ENCODE data around the gene PRKN. TPM values are rescaled to one million over a fixed set of nuclear protein-coding genes. Genes with fewer than 3 reads are reported as not detected.

PRKN gene
- total RNA-seq, 2 experiments from 2014 or later = not detected

DNA sequence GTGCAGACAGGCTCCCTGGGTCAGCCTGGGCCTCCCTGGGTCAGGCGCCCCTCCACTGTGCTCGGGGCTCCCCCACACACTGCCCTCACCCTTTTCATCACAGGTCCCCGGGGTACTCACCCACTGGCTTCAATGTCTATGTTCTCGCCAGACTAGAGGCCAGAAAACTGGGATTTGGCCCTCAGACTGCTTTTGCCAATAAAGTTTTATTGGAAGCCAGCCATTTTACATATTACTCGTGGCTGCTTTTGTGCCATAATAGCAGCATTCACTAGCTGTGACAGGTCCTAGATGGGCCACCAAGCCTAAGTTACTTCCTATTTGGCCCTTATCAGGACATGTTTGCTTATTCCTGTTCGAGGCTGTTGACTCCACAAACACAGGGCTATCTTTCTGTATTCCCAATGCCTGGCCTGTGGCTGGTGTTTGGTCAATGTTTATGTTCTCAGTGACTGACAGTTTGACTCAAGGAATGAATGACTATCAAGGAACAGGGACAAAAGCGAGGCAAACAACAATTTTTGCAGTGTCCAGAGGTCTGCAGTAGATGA is 928.6 kb downstream of the PRKN start:
- H3K4me1 Mint-ChIP-seq = no peaks in the 10 kb centered on the region
- CTCF ChIA-PET = no interaction called here
- no peaks in the 10 kb centered on the region for H3K9me3 Mint-ChIP-seq (ENCODE audit: low read depth)
- H3K4me3 Mint-ChIP-seq = no peak overlapping the region
- no peak for DNase-seq
- H3K36me3 Mint-ChIP-seq = no peaks in the 10 kb centered on the region
- ATAC-seq = no peak
- H3K27ac Mint-ChIP-seq = no peak overlapping the region
- H3K27me3 Mint-ChIP-seq = no peaks in the 10 kb centered on the region

DNA sequence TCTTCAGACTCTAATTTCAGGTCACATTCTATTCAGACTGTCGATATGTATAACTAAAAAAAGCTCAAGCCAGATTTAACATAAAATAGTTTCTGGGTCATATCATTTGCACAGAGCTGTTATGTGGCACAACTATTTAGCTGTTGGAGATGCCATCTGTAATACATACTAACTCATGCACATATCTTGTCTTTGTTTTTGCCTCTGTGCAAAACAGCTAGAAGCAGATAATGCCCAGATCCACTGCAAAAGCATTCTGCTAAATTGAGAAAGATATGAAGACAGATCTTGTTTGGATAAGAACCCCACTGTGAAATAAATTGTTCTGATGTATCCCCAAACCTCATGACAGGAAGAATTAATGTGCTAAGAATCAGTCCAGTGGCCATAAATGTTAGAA is 930.9 kb downstream of the PRKN start:
- Mint-ChIP-seq H3K4me1 (no peaks in the 10 kb centered on the region), H3K27ac (no peak overlapping the region), H3K4me3 (no peak overlapping the region), H3K36me3 (no peaks in the 10 kb centered on the region), H3K9me3 (ENCODE audit: low read depth) (peaks cover 3% of the 10 kb centered on the region), H3K27me3 (no peaks in the 10 kb centered on the region)
- DNase-seq = no peak
- no peak for ATAC-seq
- CTCF ChIA-PET = no interaction called here

DNA sequence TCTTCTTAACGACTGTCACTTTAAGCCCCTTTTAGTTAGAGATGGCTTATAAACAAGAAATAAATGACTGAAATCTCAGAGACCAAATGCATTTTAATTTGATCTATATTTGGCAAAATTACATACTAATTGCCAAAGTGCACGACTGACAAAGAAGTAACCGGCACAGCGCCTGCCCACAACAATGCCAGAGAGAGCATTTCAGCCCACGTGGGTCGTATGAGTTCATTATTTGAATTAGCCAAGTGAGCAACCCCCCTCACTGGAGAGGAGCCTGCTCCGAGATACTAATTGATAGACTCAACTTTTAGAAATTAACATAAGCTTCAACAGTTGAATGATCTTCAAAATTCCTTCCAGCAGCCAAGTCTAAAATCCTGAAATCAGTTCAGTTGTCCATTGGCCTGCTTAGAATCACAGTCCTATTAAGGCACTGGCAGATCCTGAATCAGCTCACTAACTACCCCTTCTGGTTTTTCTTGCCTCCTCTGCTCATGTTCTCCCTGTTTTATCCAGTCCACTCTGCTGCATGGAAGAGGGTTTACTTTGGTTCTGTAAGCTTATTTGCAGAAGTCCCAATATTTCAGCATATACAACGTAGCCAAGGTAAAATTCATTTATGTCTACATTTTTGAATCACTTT is 934.6 kb downstream of the PRKN start:
- peaks cover 3% of the 10 kb centered on the region for H3K9me3 Mint-ChIP-seq (ENCODE audit: low read depth)
- ATAC-seq (no peak), DNase-seq (no peak)
- CTCF ChIA-PET = no interaction called here
- H3K27ac Mint-ChIP-seq = no peak overlapping the region
- no peaks in the 10 kb centered on the region for H3K4me1 Mint-ChIP-seq
- H3K4me3 Mint-ChIP-seq = no peak overlapping the region
- no peaks in the 10 kb centered on the region for H3K27me3 Mint-ChIP-seq
- H3K36me3 Mint-ChIP-seq = no peaks in the 10 kb centered on the region

DNA sequence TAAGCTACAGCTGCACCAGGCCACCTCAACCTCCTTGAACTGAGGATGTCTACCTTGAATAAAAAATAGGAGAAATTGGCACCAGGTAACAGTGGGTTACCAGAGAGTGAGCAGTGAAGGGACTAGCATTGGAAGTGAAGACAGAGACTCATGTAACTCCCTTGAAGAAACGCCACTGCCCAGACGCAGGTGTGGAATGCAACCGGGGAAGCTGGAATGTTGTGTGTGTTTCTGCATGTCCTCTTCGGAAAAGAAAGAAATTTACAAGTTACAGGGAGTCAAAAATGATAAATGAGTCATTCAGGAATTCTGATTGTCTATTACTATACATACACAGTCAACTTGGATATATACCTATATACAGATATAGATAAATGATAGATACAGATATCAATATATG is 939.0 kb downstream of the PRKN start:
- no peak overlapping the region for H3K4me3 Mint-ChIP-seq
- no peak for DNase-seq
- H3K27ac Mint-ChIP-seq = no peak overlapping the region
- no peak for ATAC-seq
- H3K27me3 Mint-ChIP-seq = no peaks in the 10 kb centered on the region
- H3K9me3 Mint-ChIP-seq (ENCODE audit: low read depth) = peaks cover 3% of the 10 kb centered on the region
- no peaks in the 10 kb centered on the region for H3K4me1 Mint-ChIP-seq
- CTCF ChIA-PET = no interaction called here
- no peaks in the 10 kb centered on the region for H3K36me3 Mint-ChIP-seq

DNA sequence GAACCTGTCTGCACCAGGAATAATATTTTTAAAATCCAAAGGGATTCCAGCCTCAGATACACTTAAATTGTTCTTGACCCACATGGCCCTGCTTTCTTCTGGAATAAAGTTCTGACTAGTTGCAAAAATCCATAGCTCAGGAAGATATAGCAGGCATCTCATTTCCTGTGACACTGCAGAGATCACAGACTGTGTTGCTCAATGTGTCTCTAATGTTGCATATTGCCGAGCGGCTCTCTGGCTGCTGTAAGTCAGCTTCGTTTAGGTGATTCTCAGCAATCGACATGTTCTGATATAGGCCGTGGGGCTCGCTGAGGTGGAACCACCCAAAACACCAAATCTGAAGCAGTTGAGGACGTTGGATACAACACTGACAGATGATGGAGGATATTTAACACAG is 955.4 kb downstream of the PRKN start:
- H3K9me3 Mint-ChIP-seq (ENCODE audit: low read depth) = no peaks in the 10 kb centered on the region
- CTCF ChIA-PET = no interaction called here
- H3K4me1 Mint-ChIP-seq = no peaks in the 10 kb centered on the region
- no peak overlapping the region for H3K4me3 Mint-ChIP-seq
- no peaks in the 10 kb centered on the region for H3K27me3 Mint-ChIP-seq
- H3K27ac Mint-ChIP-seq = no peak overlapping the region
- DNase-seq (no peak), ATAC-seq (no peak)
- H3K36me3 Mint-ChIP-seq = no peaks in the 10 kb centered on the region

DNA sequence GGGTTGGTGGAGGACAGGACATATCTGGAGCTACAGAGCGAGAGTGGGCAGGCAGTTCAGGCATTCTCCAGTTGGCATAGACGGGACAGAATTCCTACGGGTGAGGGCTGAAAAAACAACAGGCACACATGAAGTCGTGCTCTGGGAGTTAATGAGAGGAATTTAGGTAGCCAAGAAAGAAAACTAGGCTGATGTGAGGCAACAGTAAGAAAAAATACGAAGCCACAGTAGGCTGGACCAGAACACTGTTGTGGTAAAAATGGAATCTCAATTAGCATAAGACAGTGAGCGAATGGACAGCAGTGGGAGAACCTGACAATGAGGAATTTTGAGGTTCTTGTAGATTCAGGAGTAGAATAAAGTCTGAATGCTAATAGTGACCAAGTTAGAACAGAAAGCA is 965.6 kb downstream of the PRKN start:
- Mint-ChIP-seq H3K27me3 (no peaks in the 10 kb centered on the region), H3K27ac (no peak overlapping the region), H3K4me1 (no peaks in the 10 kb centered on the region), H3K36me3 (no peaks in the 10 kb centered on the region), H3K4me3 (no peak overlapping the region), H3K9me3 (ENCODE audit: low read depth) (peaks cover 2% of the 10 kb centered on the region)
- no peak for DNase-seq
- ATAC-seq = no peak
- CTCF ChIA-PET = no interaction called here

DNA sequence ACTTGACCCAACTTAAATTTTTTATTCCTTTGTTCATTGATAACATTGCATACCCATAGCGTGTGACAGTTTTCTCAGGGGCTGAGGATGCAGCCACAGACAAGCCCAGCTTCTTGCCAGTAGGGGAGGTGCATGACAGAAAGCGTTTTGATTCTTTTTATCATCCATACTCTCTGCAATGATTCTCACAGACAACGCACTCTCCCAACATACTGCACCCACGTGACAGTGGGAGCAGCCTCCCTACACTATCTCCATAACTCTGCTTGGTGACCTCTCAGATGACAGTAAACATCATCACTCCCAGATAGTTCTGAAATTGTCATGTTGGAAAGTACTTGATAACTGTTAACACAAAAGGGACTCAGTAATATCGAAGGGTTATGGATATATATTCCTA is 972.5 kb downstream of the PRKN start:
- Mint-ChIP-seq H3K27ac (no peak overlapping the region), H3K27me3 (no peaks in the 10 kb centered on the region), H3K4me1 (no peaks in the 10 kb centered on the region), H3K9me3 (ENCODE audit: low read depth) (no peaks in the 10 kb centered on the region), H3K4me3 (no peak overlapping the region), H3K36me3 (no peaks in the 10 kb centered on the region)
- ATAC-seq = no peak
- CTCF ChIA-PET = no interaction called here
- no peak for DNase-seq

DNA sequence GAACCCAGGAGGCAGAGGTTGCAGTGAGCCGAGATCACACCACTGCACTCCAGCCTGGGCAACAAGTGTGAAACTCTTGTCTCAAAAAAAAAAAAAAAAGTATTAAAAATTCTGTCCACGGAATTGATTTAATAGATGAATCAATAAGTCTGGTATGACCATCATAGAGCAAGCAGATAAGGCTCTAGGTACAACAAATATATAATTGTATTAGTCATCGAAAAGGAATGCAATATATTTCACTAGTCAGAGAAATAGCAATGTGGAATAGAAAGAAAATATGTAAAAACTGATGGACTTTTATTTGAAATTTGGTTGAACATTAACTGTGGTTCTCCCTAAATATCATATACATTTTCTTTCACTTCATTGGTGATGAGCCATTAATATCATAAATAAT is 976.9 kb downstream of the PRKN start:
- Mint-ChIP-seq H3K9me3 (ENCODE audit: low read depth) (no peaks in the 10 kb centered on the region), H3K27me3 (no peaks in the 10 kb centered on the region), H3K36me3 (no peaks in the 10 kb centered on the region), H3K4me1 (no peaks in the 10 kb centered on the region), H3K27ac (no peak overlapping the region), H3K4me3 (no peak overlapping the region)
- CTCF ChIA-PET = no interaction called here
- DNase-seq = no peak
- no peak for ATAC-seq

DNA sequence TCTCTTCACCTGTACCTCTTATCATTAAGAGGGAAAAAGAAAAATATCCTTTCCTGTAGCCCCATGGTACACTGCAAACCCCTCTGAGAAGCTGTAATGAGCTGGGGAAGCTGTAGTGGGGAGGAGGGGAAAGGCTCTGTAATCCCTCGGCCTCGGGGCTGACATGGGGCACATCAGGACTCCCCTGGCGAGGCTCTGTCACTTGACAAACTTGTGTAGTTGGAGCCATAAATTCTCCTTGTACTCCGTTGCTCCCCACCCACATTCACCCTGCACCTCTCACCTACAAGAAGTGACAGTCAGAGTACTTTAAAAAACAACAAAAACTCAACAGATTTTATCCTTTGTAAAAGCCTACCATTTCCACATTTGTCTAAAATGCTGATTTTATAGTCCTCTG is 978.0 kb downstream of the PRKN start:
- ATAC-seq (no peak), DNase-seq (no peak)
- no peak overlapping the region for H3K27ac Mint-ChIP-seq
- no peak overlapping the region for H3K4me3 Mint-ChIP-seq
- H3K9me3 Mint-ChIP-seq (ENCODE audit: low read depth) = no peaks in the 10 kb centered on the region
- H3K27me3 Mint-ChIP-seq = no peaks in the 10 kb centered on the region
- no peaks in the 10 kb centered on the region for H3K36me3 Mint-ChIP-seq
- no peaks in the 10 kb centered on the region for H3K4me1 Mint-ChIP-seq
- CTCF ChIA-PET = no interaction called here

- H3K4me3 Mint-ChIP-seq = no peak overlapping the region
These were observed 978.8 kb downstream of the PRKN start for GRCh38 chr6:161748535-161749416.

DNA sequence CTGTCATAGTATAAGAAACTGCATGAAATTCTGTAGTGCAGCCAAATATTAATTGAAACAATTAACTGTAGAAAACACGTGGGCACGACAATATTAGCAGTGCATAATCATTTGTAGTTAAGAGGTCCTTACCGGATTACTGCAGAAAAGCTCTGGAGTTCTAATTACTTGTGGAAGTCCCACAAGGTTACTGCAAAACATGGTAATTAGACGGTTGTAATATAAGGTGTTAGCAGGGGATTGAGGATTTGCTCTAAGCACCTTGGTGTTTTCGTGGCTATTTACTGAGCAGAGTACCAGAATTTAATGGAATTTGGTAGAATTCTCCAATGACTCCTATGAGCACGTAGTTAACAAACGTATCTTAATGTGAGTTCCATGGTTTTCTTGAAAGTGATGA is 980.1 kb downstream of the PRKN start:
- no peaks in the 10 kb centered on the region for H3K27me3 Mint-ChIP-seq
- CTCF ChIA-PET = no interaction called here
- DNase-seq (no peak), ATAC-seq (no peak)
- no peaks in the 10 kb centered on the region for H3K4me1 Mint-ChIP-seq
- no peak overlapping the region for H3K4me3 Mint-ChIP-seq
- no peaks in the 10 kb centered on the region for H3K36me3 Mint-ChIP-seq
- H3K27ac Mint-ChIP-seq = no peak overlapping the region
- no peaks in the 10 kb centered on the region for H3K9me3 Mint-ChIP-seq (ENCODE audit: low read depth)

More at GRCh38 chr6:161748535-161749416, 978.8 kb downstream of the PRKN start:
- DNase-seq (no peak), ATAC-seq (no peak)
- Mint-ChIP-seq H3K27me3 (no peaks in the 10 kb centered on the region), H3K9me3 (ENCODE audit: low read depth) (no peaks in the 10 kb centered on the region), H3K4me1 (no peaks in the 10 kb centered on the region), H3K36me3 (no peaks in the 10 kb centered on the region), H3K27ac (no peak overlapping the region)
- CTCF ChIA-PET = no interaction called here

- Mint-ChIP-seq H3K36me3 (no peaks in the 10 kb centered on the region), H3K27me3 (no peaks in the 10 kb centered on the region), H3K27ac (no peak overlapping the region), H3K4me1 (no peaks in the 10 kb centered on the region), H3K4me3 (no peak overlapping the region), H3K9me3 (ENCODE audit: low read depth) (peaks cover 2% of the 10 kb centered on the region)
- CTCF ChIA-PET = no interaction called here
- no peak for DNase-seq
- no peak for ATAC-seq
These were observed 981.9 kb downstream of the PRKN start for GRCh38 chr6:161745594-161746141.

GRCh38 chr6:161745128-161745527 is 982.4 kb downstream of the PRKN start:
- no peak for ATAC-seq
- no peak overlapping the region for H3K4me3 Mint-ChIP-seq
- no peaks in the 10 kb centered on the region for H3K36me3 Mint-ChIP-seq
- no peak overlapping the region for H3K27ac Mint-ChIP-seq
- no peak for DNase-seq
- peaks cover 3% of the 10 kb centered on the region for H3K4me1 Mint-ChIP-seq
- CTCF ChIA-PET = interaction anchor here (1.5 kb wide), 1 partner anchor 9 kb away, joined by 3 read pairs; no protein-coding TSS in a partner anchor
- H3K27me3 Mint-ChIP-seq = no peaks in the 10 kb centered on the region
- H3K9me3 Mint-ChIP-seq (ENCODE audit: low read depth) = peaks cover 2% of the 10 kb centered on the region
